T-cell (primary cell): ENCODE measurements around the gene KCNH8. TPM values are rescaled to one million over a fixed set of nuclear protein-coding genes. Genes with fewer than 3 reads are reported as not detected.
"Not testable (repeated sequence)": the region's sequence is repeated elsewhere in the genome, so short reads cannot be mapped to it uniquely, and the experiment has no call there.

Experiments used
- ATAC-seq, 4 experiments: fragments of 200-7000 bp in 3 of 4; fragments of 150-1000 bp in 1 of 4; cut with Tn5 transposase; replicated peaks in 1 of 4; 1 replicate in 3 of 4; 2 replicates in 1 of 4; pipeline ENCODE4 v1.10.0; 2021; ENCODE audit warnings: moderate library complexity in 3 of 4, mild to moderate bottlenecking in 2 of 4, moderate number of reproducible peaks in 1 of 4
- CTCF ChIA-PET, 2 donors: fragments of 300-600 bp; sonication (Branson Sonifier 250); formaldehyde crosslinking; loops; one replicate each; lab custom pipeline; 2022; ENCODE audit warnings: antibody characterized with exemption in 2 of 2; lab: Charles Lee
- POLR2A ChIA-PET, 2 donors: fragments of 300-600 bp; sonication (Branson Sonifier 250); formaldehyde crosslinking; loops; one replicate each; lab custom pipeline; 2022; ENCODE audit warnings: antibody characterized with exemption in 2 of 2; lab: Charles Lee
- DNase-seq, 35 experiments: peaks; one replicate each; pipeline versions ENCODE4 v3.0.0 to v3.0.0-alpha.2; 2013 to 2023
- H3K27ac ChIP-seq: one replicate; pipeline ENCODE4 v1.5.1; 2013; ENCODE audit warnings: low read length
- H3K27me3 ChIP-seq, 2 experiments: replicated peaks in 1 of 2; 1 replicate in 1 of 2; 2 replicates in 1 of 2; pipeline versions ENCODE4 v1.6.1 to v1.7.0; 2013; ENCODE audit warnings: low read length in 1 of 2, mixed read lengths in 1 of 2; ENCODE audit not compliant: control insufficient read depth in 2 of 2, insufficient read depth in 2 of 2; ENCODE audit errors: extremely low read depth in 1 of 2
- H3K36me3 ChIP-seq, 2 donors: 1 replicate in 1 of 2; 2 replicates in 1 of 2; pipeline versions ENCODE4 v1.6.1 to v1.7.0; 2013; ENCODE audit warnings: low read length in 1 of 2; ENCODE audit not compliant: control insufficient read depth in 2 of 2, insufficient read depth in 1 of 2; ENCODE audit errors: extremely low read depth in 1 of 2
- H3K4me1 ChIP-seq, 2 experiments: 1 replicate in 1 of 2; 2 replicates in 1 of 2; pipeline versions ENCODE4 v1.6.1 to v1.7.0; 2013; ENCODE audit warnings: low read length in 2 of 2, mixed read lengths in 1 of 2; ENCODE audit not compliant: insufficient read depth in 2 of 2, control insufficient read depth in 1 of 2; ENCODE audit errors: extremely low read depth in 1 of 2
- H3K4me3 ChIP-seq, 2 donors: 1 replicate in 1 of 2; 2 replicates in 1 of 2; pipeline versions ENCODE4 v1.5.1 to v1.7.0; 2013; ENCODE audit warnings: mild to moderate bottlenecking in 2 of 2, low read length in 1 of 2, moderate library complexity in 1 of 2; ENCODE audit not compliant: control insufficient read depth in 1 of 2; ENCODE audit errors: extremely low read depth in 1 of 2
- H3K9me3 ChIP-seq: 2 replicates; pipeline ENCODE4 v1.7.0; 2013
- H3K27ac Mint-ChIP-seq, 2 donors: one replicate each; pipeline ENCODE4 v1.8.0; 2020 to 2021; ENCODE audit warnings: mild to moderate bottlenecking in 2 of 2, mixed read lengths in 2 of 2
- H3K27me3 Mint-ChIP-seq, 2 donors: one replicate each; pipeline ENCODE4 v1.8.0; 2021 to 2022; ENCODE audit warnings: mixed read lengths in 2 of 2
- H3K36me3 Mint-ChIP-seq: one replicate; pipeline ENCODE4 v1.8.0; 2021; ENCODE audit warnings: mixed read lengths
- H3K4me1 Mint-ChIP-seq, 3 donors: one replicate each; pipeline ENCODE4 v1.8.0; 2020 to 2022; ENCODE audit warnings: mixed read lengths in 3 of 3, mild to moderate bottlenecking in 1 of 3
- H3K4me3 Mint-ChIP-seq, 3 donors: one replicate each; pipeline ENCODE4 v1.8.0; 2020 to 2022; ENCODE audit warnings: mild to moderate bottlenecking in 3 of 3, mixed read lengths in 3 of 3, moderate library complexity in 3 of 3
- H3K9me3 Mint-ChIP-seq, 3 donors: one replicate each; pipeline ENCODE4 v1.8.0; 2020 to 2022; ENCODE audit warnings: mixed read lengths in 3 of 3
- WGBS: methylation state at CpG from one replicate; pipeline ENCODE4 v1.1.5; 2013; ENCODE audit warnings: missing lambda C conversion rate; ENCODE audit not compliant: insufficient coverage; 5-methylcytosine and 5-hydroxymethylcytosine counted together
- total RNA-seq, 35 experiments: library from RNA in 6 of 35; stranded (reverse) in 6 of 35; fragments of 120-200 nt in 1 of 35; gene quantifications; one replicate each; pipeline versions ENCODE4 v1.2.1 to v1.2.4 and lab custom pipeline; 2013 to 2026

KCNH8 gene
- total RNA-seq, 5 donors from 2014 or later (not counting 1 experiment from before 2014, with no cell fraction given): 0.03 to 0.26 (median 0.16) TPM; not detected in 1

DNA sequence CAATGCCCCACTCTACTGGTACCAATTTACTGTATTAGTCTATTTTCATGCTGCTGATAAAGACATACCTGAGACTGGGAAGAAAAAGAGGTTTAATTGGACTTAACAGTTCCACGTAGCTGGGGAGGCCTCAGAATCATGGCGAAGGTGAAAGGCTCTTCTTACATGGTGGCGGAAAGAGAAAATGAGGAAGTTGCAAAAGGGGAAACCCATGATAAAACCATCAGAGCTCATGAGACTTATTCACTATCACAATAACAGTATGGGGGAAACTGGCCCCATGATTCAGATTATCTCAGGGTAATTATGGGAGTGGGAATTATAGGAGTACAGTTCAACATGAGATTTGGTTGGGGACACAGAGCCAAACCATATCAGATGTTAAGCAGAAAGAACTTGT, 81.6 kb downstream of the KCNH8 start:
- H3K27me3 ChIP-seq, H3K9me3 Mint-ChIP-seq, H3K4me3 Mint-ChIP-seq, POLR2A ChIA-PET, H3K27ac Mint-ChIP-seq, H3K36me3 Mint-ChIP-seq, H3K4me1 Mint-ChIP-seq, H3K9me3 ChIP-seq, ATAC-seq, H3K4me3 ChIP-seq, CTCF ChIA-PET, H3K27ac ChIP-seq, DNase-seq, H3K36me3 ChIP-seq, H3K27me3 Mint-ChIP-seq, H3K4me1 ChIP-seq: not testable (repeated sequence)
- no CpG with 5 or more reads among the region's 3 CpGs for WGBS

DNA sequence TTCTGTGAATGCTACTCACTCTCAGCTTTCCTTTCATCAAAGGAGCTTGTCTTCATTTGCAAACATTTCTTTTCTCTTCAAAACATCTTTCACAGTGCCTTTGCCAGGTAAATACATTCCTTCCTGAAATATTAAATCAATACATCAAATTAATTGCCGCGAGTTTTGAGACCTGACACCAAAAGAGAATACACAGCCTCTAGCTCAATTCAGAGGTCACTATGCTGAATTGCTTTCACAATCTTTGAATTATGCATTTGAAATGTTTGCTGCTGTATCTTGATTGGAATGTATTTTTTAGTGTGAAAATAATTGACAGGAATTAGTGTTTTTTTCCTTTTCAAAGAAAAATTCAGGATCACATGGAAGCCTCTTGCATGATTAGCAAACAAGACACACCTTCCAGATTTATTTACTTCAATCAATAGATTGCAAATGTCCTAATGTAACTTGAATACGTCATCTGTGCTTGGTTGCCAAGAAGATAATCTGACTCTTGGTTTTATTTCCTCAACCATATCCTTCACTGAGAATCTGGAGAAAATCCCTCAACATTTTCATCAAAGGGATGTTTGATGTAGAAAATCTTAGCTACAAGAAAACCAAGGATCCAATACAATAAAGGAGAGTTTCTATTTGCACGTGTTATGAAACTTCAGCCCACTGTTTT, 83.6 kb downstream of the KCNH8 start:
- ATAC-seq (no peak), DNase-seq (no peak)
- no peak overlapping the region for H3K27ac ChIP-seq
- no peaks in the 10 kb centered on the region for H3K4me1 ChIP-seq
- Mint-ChIP-seq H3K36me3 (no peaks in the 10 kb centered on the region), H3K4me3 (no peak overlapping the region), H3K27ac (no peak overlapping the region), H3K9me3 (no peaks in the 10 kb centered on the region), H3K27me3 (peaks cover 5 to 9% of the 10 kb centered on the region in 2 donors), H3K4me1 (peaks cover 0 to 6% (median 3%) of the 10 kb centered on the region in 3 donors)
- ChIA-PET POLR2A (no interaction called here), CTCF (no interaction called here)
- H3K36me3 ChIP-seq: no peaks in the 10 kb centered on the region
- H3K27me3 ChIP-seq: no peaks in the 10 kb centered on the region
- no peak overlapping the region for H3K4me3 ChIP-seq
- no peaks in the 10 kb centered on the region for H3K9me3 ChIP-seq
- WGBS: no CpG with 5 or more reads among the region's 4 CpGs

DNA sequence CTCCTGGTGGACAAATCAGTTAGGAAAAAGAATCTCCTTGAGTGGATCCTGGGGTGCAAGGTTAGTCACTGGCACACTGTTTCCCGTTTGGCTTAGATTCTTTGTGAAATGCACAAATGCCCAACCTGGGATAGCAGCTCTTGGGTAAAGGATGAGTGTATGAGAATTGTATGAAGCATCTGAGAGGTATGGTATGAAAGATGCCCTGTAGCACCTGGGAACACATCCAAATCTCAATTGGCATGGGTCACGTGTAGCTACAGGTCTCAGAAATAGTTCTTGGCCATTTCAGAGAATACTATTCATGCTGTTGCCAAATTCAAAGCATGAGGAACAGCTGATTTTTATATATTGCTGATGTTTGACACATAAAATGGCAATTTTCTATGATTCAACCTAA, 84.3 kb downstream of the KCNH8 start:
- Histone ChIP-seq H3K4me3 (no peak overlapping the region), H3K4me1 (no peaks in the 10 kb centered on the region), H3K9me3 (no peaks in the 10 kb centered on the region), H3K27me3 (no peaks in the 10 kb centered on the region), H3K27ac (no peak overlapping the region), H3K36me3 (no peaks in the 10 kb centered on the region)
- WGBS: 69% methylated on average over 2 of the region's 2 CpGs
- Mint-ChIP-seq H3K36me3 (no peaks in the 10 kb centered on the region), H3K9me3 (no peaks in the 10 kb centered on the region), H3K4me1 (peaks cover 0 to 6% (median 3%) of the 10 kb centered on the region in 3 donors), H3K27ac (no peak overlapping the region), H3K27me3 (peaks cover 5 to 9% of the 10 kb centered on the region in 2 donors), H3K4me3 (no peak overlapping the region)
- POLR2A ChIA-PET: no interaction called here
- ATAC-seq: no peak
- DNase-seq: no peak
- CTCF ChIA-PET: no interaction called here

DNA sequence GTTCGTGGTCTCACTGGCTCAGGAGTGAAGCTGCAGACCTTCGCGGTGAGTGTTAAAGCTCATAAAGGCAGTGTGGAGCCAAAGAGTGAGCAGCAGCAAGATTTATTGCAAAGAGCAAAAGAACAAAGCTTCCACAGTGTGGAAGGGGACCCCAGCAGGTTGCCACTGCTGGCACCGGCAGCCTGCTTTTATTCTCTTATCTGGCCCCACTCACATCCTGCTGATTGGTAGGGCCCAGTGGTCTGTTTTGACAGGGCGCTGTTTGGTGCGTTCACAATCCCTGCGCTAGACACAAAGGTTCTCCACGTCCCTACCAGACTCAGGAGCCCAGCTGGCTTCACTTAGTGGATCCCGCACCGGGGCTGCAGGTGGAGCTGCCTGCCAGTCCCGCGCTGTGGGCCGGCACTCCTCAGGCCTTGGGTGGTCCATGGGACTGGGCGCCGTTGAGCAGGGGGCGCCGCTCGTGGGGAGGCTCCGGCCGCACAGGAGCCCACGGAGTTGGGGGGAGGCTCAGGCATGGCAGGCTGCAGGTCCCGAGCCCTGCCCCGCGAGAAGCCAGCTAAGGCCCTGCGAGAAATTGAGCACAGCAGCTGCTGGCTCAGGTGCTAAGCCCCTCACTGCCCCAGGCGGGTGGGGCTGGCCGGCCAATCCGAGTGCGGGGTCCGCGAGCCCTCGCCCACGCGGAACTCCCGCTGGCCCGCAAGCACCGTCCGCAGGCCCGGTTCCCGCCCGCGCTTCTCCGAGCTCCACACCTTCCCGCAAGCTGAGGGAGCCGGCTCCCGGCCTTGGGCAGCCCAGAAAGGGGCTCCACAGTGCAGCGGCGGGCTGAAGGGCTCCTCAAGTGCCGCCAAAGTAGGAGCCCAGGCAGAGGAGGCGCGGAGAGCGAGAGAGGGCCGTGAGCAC, 85.8 kb downstream of the KCNH8 start:
- 88% methylated on average over 53 of the region's 53 CpGs for WGBS
- not testable (repeated sequence) for H3K27ac ChIP-seq, H3K4me1 Mint-ChIP-seq

DNA sequence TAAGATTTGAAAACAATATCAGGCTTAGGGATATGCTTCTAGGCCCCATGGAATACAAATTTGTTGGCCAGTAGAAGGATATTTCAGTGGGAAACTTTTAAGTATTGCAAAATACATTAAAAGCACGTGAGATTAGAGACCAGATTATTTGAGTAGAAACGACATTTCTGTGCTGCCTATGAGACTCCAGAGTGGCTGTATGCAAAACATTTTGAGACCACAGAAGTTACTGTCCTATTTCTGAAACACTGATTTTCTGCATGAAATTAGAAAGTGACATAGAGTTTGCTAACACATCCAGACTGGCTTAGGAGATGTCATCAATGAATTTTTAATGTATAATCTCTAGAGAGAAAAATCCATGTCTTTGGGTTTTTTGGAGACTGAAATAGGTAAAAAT, 99.8 kb downstream of the KCNH8 start:
- ChIA-PET CTCF (interaction anchor here in 1 of 2 donors (1.0 kb wide), 1 partner anchor 12 kb away, joined by 3 read pairs; no protein-coding TSS in a partner anchor), POLR2A (no interaction called here)
- H3K27me3 ChIP-seq: no peaks in the 10 kb centered on the region
- no peak overlapping the region for H3K4me3 Mint-ChIP-seq
- 60% methylated on average over 1 of the region's 2 CpGs for WGBS
- H3K4me3 ChIP-seq: no peak overlapping the region
- H3K27ac Mint-ChIP-seq: no peak overlapping the region
- H3K4me1 ChIP-seq: no peaks in the 10 kb centered on the region
- DNase-seq (no peak), ATAC-seq (no peak)
- no peaks in the 10 kb centered on the region for H3K9me3 ChIP-seq
- no peaks in the 10 kb centered on the region for H3K36me3 ChIP-seq
- H3K9me3 Mint-ChIP-seq: peaks cover 3 to 6% (median 5%) of the 10 kb centered on the region in 3 donors
- H3K4me1 Mint-ChIP-seq: no peaks in the 10 kb centered on the region
- peaks cover 0 to 3% of the 10 kb centered on the region in 2 donors for H3K27me3 Mint-ChIP-seq
- no peak overlapping the region for H3K27ac ChIP-seq
- H3K36me3 Mint-ChIP-seq: no peaks in the 10 kb centered on the region

More for the DNA sequence above, 85.8 kb downstream of the KCNH8 start:
- H3K27me3 ChIP-seq, H3K36me3 ChIP-seq, DNase-seq, H3K27me3 Mint-ChIP-seq, H3K9me3 Mint-ChIP-seq, H3K4me1 ChIP-seq, H3K9me3 ChIP-seq, H3K27ac Mint-ChIP-seq, H3K4me3 ChIP-seq, H3K36me3 Mint-ChIP-seq, ATAC-seq, H3K4me3 Mint-ChIP-seq, CTCF ChIA-PET, POLR2A ChIA-PET: not testable (repeated sequence)

DNA sequence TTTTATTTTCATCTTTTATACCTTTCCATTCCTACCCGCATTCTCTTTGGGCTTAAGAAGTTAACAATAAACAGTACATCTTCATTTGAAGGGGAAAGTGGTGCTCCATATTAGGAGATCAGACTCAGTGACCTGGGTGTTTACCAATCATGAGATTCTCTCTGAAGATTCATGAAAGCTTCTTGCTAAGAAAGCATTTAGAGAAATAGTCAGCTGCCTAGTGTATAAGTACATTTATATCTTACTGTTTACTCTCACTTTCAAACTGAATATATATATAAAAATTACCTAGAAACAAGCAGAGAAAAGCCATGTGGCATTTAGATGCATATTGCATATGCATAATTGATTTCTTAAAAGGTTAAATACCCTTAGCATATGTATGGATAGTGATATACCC, 100.5 kb downstream of the KCNH8 start:
- no peak overlapping the region for H3K4me3 Mint-ChIP-seq
- no peaks in the 10 kb centered on the region for H3K36me3 Mint-ChIP-seq
- H3K4me1 Mint-ChIP-seq: no peaks in the 10 kb centered on the region
- peaks cover 3 to 6% (median 5%) of the 10 kb centered on the region in 3 donors for H3K9me3 Mint-ChIP-seq
- CTCF ChIA-PET: interaction anchor here in 1 of 2 donors (1.0 kb wide), 1 partner anchor 12 kb away, joined by 3 read pairs; no protein-coding TSS in a partner anchor
- H3K4me3 ChIP-seq: no peak overlapping the region
- H3K36me3 ChIP-seq: no peaks in the 10 kb centered on the region
- H3K9me3 ChIP-seq: no peaks in the 10 kb centered on the region
- no peak overlapping the region for H3K27ac ChIP-seq
- no peak overlapping the region for H3K27ac Mint-ChIP-seq
- no peaks in the 10 kb centered on the region for H3K4me1 ChIP-seq
- WGBS: no CpG with 5 or more reads among the region's 1 CpG
- H3K27me3 Mint-ChIP-seq: peaks cover 0 to 3% of the 10 kb centered on the region in 2 donors
- POLR2A ChIA-PET: no interaction called here
- H3K27me3 ChIP-seq: no peaks in the 10 kb centered on the region
- ATAC-seq: no peak
- no peak for DNase-seq
